ENCODE results near the gene CDC23.
"Not testable (repeated sequence)": the region's sequence is repeated elsewhere in the genome, so short reads cannot be mapped to it uniquely, and the experiment has no call there.

CDC23 gene

DNA sequence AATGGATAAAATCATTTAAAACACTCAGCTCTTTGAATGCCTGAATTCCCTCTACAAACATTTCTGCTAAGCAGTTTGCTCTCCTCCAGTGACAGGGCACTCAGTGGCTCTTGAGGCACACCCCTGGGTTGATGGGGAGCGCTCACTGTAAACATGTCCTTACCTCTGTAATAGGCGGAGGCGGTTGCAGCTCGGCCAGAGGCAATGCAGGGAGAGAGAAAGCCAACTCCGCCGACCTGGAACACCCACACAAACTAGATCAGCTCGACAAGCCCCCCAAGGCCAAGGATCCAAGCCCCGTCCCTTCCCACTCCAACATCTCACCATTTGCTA is 329 bp downstream of the CDC23 start:
- no peak for DNase-seq

GRCh38 chr5:138210985-138211384 is 2.1 kb downstream of the CDC23 start:
- no peak for DNase-seq

- not testable (repeated sequence) for DNase-seq
Measured at GRCh38 chr5:138193859-138194258, 19.3 kb downstream of the CDC23 start.

DNA sequence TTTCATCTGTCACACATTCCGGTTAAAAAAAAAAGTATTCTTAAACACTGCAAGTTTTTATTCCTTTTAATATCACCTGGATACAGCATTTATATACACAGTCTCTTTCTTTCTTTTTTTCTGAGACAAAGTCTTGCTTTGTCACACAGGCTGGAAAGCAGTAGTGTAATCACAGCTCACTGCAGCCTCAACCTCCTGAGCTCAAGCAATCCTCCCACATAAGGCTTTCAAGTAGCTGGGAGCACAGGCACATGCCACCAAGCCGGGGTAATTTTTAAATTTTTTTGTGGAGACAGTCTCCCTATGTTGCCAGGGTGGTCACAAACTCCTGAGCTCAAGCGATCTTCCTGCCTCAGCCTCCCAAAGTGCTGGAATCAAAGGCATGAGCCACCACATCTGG is 20.3 kb downstream of the CDC23 start:
- no peak for DNase-seq

GRCh38 chr5:138188626-138189025 is 24.5 kb downstream of the CDC23 start:
- no peak for DNase-seq

GRCh38 chr5:138186002-138186447 is 27.1 kb downstream of the CDC23 start:
- no peak for DNase-seq

DNA sequence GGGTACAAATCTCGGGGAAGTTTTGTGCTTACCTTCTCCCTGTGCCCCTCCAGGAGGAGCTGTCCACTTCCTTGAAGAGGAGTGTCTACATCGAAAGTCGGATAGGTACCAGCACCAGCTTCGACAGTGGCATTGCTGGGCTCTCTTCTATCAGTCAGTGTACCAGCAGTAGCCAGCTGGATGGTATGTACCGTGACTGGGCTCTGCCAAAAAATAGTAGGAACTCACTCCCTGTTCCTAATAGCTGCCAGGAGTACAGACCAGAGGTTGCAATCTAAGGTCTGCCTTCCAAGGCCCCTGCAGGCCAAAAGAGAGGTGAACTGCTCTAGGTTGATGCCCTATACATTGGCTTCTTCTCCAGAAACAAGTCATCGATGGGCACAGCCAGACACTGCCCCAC is 30.3 kb downstream of the CDC23 start:
- no peak for DNase-seq

DNA sequence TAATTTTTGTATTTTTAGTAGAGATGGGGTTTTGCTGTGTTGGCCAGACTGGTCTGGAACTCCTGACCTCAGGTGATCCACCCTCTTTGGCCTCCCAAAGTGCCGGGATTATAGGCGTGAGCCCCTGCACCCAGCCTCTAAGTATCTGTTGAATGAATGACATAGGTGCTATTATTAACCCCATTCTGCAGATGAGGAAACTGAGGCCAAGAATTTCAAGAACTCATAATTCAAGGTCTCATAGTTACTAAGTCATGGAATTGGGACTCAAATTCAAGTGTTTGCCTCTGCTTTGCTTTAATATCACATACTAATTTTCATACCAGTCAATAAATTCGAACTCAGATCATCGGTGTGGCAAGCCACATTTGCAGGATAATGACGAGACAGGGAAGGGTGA is 32.3 kb downstream of the CDC23 start:
- no peak for DNase-seq

- DNase-seq = no peak
Measured at GRCh38 chr5:138180183-138180782, 32.8 kb downstream of the CDC23 start.

DNA sequence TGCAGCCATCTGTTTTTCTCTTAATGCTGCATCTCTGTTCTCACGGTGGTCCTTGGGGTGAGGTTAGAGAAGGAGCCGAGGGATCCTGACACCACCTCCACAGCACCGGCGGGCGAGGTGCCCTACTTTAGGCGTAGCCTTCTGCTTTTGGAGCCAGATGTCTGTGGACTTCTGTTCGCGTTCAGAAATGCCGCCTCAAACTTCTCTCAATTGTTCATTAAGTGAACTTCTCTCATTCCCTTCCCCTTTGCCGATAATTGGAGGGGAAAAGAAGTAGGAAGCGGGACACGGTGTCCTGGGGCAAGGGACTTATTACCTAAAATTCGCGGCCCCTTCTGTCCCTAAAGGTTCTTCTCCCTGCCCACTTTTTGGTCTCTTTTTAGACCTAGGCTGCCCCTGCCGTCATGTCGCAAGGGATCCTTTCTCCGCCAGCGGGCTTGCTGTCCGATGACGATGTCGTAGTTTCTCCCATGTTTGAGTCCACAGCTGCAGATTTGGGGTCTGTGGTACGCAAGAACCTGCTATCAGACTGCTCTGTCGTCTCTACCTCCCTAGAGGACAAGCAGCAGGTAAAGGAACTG is 33.8 kb downstream of the CDC23 start:
- no peak for DNase-seq

- DNase-seq = peak; percentile 86 to 87
Measured at GRCh38 chr5:138178516-138179276, 34.4 kb downstream of the CDC23 start, which contains the start of the genes BRD8 and KIF20A. TSS of gene BRD8 (minus strand) at chr5:138178630. CDS start at chr5:138178614, 16 bp downstream. TSS of gene KIF20A (plus strand) at chr5:138179112. CDS start at chr5:138179681, 569 bp downstream.

- no peak for DNase-seq
Measured at GRCh38 chr5:138177941-138178515, 35.1 kb downstream of the CDC23 start.

- no peak for DNase-seq
Measured at GRCh38 chr5:138170299-138170698, 42.8 kb downstream of the CDC23 start.

- DNase-seq = no peak
Measured at GRCh38 chr5:138169124-138169523, 44.0 kb downstream of the CDC23 start.

DNA sequence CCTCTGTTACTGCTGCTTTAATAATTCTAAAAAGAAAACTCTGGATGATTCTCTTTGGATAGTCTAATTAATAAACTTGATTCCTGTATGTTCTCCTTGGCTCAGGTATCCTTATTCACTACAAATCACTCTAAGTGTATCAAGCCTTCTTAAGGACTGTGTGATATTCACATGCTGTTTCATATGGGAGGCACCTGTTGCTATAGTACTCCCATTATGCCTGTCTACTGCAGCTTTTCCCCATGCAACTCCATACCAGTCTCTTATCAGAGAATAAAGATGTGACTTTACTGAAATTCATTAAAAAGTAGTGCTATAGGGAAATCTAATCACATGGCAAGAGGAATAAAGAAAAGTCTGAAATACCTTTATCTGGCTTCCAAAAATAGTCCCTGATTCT is 49.4 kb downstream of the CDC23 start:
- no peak for DNase-seq

GRCh38 chr5:138160706-138161105 is 52.4 kb downstream of the CDC23 start:
- DNase-seq = no peak

DNA sequence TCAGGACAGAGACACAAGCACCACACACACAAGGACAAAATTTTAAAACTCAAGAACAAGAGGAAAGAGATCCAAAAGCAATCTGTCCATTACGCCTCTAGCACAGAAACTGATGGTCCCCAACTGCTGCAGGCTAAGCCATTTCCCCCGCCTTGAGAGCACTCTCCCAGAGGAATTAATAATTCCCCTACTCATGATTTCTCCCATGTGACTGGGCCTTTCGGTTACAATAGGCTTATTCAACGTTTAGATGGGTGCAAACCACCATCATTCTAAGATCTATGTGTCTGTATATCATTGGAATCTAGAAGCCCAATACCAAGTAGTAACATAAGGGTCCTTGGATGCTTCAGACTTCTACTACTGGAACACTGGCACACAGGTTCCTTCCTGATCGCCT is 53.5 kb downstream of the CDC23 start:
- DNase-seq = no peak

DNA sequence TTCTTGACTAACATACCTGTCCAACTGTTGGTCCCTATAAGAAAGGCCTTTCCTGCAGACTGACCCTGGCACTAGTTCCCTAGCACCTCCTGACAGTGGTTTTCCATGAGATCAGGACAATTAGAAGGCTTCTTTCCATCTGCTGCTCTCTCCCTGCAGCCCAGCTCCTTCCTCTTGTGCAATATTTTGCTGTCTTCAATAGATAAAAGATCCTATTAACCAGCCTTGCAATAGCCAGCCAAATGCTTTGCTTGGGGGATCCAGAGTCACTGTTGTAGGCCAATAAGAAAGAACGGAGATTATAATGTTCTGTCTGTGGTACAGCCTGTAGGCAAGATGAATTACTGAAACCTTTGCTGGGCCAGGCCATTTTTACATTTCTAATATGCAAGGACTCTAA is 55.5 kb downstream of the CDC23 start:
- DNase-seq = no peak

DNA sequence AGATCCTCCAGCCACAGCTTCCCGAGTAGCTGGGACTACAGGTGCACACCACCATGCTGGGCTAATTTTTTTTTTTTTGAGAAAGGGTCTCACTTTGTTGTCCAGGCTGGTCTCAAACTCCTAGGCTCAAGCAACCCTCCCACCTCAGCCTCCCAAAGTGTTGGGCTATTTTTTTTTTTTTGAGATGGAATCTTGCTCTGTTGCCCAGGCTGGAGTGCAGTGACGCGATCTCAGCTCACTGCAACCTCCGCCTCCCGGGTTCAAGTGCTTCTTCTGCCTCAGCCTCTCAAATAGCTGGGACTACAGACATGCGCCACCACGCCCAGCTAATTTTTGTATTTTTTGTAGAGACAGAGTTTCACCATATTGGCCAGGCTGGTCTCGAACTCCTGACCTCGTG is 57.1 kb downstream of the CDC23 start:
- DNase-seq = not testable (repeated sequence)

GRCh38 chr5:138149530-138149929 is 63.6 kb downstream of the CDC23 start:
- DNase-seq = no peak

- DNase-seq = no peak
Measured at GRCh38 chr5:138148811-138149210, 64.3 kb downstream of the CDC23 start.

DNA sequence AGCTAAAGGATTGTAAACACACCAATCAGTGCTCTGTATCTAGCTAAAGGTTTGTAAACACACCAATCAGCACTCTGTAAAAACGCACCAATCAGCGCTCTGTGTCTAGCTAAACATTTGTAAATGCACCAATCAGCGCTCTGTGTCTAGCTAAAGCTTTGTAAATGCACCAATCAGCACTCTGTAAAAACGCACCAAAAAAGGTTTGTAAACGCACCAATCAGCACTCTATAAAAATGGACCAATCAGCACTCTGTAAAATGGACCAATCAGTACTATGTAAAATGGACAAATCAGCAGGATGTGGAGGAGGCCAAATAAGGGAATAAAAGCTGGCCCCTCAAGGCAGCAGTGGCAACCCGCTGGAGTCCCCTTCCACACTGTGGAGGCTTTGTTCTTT is 69.5 kb downstream of the CDC23 start:
- DNase-seq = not testable (repeated sequence)

GRCh38 chr5:138141734-138142133 is 71.4 kb downstream of the CDC23 start:
- DNase-seq = no peak

DNA sequence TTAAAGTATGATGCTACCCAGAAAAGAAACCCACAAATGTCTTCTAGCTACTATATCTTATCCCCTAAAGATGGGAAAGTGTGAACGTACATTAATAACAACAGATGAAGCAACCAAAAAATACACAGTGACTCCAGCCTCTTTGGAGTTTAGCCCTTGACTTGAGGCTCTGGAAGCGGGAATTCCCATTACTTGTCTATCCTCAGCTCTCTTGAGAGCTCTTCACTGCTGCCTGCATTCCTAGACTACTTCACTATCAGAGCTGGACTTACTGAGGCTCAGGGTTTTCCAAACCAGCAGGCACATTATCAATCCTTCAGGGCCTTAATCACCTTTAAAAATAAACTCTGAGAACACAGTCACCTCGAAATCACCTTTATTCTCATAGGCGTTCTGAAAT is 72.9 kb downstream of the CDC23 start:
- DNase-seq = no peak
